HG02678 (cell line): Measurements from ENCODE around the gene GRIK4.
A peak's percentile ranks its signal among the peaks of the same experiment; 100 is the strongest.
"Not testable (repeated sequence)": the region's sequence is repeated elsewhere in the genome, so short reads cannot be mapped to it uniquely, and the experiment has no call there.

Experiments
- ATAC-seq: cut with Tn5 transposase; IDR thresholded peaks from one replicate; pipeline ENCODE4 v1.9.1; 2021; ENCODE audit warnings: mild to moderate bottlenecking, moderate library complexity; ENCODE audit not compliant: unreplicated experiment

Gene GRIK4

GRCh38 chr11:120972621-120973020, 461.1 kb downstream of the GRIK4 start:
- no peak for ATAC-seq

DNA sequence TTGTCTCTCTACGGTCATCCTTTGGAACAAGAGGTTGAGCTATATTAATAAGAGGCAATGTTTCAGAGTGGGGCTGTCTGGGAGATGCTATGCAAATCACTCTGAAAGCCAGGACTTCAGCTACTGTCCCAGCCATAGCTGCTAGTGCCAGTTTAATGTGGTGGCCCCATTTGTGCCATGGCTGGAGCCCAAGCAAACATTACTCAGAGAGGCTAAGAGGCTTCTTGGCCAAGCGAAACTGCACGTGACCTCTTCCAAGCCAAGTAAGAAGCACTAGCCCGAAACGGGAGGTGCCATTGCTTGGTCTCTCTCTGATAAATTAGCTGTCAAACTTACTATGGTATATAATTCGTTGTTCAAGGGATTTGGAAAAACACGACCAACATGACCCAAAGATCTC, 462.0 kb downstream of the GRIK4 start:
- ATAC-seq, result no peak

- no peak for ATAC-seq
Measured at GRCh38 chr11:120974466-120974865, 462.9 kb downstream of the GRIK4 start.

DNA sequence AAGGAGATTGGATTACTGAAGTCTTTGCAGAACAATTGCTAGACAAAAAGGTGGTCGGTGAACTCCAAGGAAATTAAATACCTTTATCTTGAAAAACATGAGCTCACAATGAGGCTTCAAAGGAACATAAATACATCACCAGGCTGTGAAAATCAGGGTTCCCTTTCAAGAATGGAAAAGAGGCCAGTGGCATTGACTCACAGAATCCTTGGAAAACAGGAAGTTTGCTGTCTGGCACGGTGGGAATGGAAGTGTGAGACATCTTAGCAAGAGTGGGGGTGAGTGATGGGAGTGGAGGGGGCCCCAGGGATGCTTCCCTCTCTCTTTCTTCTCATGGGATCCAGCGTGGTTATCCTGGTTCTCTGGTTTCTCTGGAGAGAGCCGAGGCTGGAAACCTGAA, 463.4 kb downstream of the GRIK4 start:
- ATAC-seq, result no peak

GRCh38 chr11:120977266-120978137, 466.0 kb downstream of the GRIK4 start:
- ATAC-seq, result no peak

DNA sequence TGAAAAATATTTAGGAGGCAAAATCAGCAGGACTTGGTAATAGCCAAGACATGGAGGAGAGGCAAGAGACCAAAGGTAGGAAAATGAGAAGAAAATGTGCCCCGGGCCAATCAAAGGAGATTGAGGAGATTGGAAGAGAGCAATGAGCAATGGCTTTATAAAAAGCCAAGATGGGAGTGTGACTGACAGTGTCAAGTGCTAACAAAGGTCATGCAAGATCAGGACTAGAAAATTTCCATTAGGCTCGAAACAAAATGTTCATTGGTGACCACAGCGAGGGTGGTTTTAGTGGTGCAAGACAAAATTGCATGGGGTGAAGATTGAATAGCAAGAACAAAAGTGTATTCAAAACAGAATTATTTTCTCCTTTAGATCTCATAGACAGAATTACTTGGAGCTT, 467.2 kb downstream of the GRIK4 start:
- no peak for ATAC-seq

GRCh38 chr11:120985718-120986569, 474.4 kb downstream of the GRIK4 start:
- peak; percentile 60 for ATAC-seq

GRCh38 chr11:120988603-120989002, 477.1 kb downstream of the GRIK4 start:
- ATAC-seq, result no peak

DNA sequence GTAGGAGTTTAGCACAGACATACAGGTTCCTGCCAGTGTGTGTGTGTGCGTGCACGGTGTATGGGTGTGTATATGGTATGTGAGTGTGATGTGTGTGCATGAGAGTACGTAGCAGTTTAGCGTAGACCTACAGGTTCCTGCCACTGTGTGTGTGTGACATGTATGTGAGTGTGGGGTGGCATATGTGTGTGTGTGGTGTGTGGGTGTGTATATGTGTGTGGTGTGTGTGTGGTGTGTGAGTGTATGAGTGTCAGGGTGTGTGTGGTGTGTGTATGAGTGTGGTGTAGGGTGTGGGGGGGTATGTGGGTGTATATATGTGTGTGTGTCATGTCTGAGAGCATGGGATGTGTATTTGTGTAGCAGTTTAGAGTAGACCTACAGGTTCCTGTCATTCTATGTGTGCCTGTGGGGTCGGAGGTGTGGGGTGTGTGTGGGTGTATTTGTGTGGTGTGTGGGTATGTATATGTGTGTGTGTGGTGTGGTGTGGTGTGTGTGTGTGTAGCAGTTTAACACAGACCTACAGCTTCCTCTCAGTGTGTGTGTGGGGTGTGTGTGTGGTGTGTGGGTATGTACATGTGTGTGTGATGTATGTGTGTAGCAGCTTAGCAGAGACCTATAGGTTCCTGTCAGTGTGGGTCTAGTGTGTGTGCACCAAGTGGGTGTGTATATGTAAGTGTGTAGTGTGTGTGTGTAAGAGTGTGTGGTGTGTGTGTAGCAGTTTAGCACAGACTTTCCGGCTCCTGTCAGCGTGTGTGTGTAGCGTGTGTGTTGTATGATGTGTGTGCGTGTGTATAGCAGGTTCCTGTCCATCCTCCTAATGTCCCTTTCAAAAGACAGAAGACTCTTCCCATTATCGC, 480.5 kb downstream of the GRIK4 start:
- no peak for ATAC-seq

- no peak for ATAC-seq
Measured at GRCh38 chr11:120994091-120994859, 482.7 kb downstream of the GRIK4 start.

DNA sequence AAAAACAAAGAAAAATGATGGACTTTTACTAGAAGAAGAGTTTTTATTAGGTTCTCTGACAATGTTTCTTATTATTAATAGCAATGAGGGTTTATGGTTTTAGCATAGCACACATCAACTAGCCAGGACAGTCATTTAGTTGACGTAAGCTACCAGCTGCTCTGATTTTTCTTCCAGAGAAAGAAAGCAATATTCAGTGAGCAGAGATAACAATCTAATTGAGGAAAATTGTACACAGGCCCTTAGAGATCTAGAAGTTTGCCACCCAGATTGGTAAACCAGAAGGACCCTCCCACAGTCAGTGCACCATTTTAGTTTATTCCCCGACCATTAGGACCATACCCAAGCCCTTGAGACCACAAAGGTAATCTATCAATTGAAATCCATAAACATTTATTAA, 483.6 kb downstream of the GRIK4 start:
- no peak for ATAC-seq

GRCh38 chr11:120996973-120997372, 485.4 kb downstream of the GRIK4 start:
- ATAC-seq, result no peak

DNA sequence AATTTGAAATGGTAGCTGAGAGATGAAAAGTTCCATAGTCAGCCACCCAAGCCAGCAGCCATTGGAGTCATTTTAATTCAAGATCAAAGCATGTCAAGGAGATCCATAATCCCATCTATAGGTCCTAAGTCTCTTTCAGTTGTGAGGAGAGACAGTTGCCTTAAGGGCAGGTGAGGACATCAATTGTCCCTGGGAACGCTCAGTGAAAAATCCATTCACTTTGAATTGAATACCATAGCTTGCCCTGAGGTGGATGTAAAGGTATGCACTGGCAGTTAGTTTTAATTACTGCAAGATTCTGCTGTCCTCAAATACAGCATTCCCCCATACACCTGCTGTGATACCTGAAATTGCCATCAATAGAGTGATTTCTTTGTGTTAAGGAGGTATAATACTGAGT, 487.0 kb downstream of the GRIK4 start:
- ATAC-seq, result no peak

DNA sequence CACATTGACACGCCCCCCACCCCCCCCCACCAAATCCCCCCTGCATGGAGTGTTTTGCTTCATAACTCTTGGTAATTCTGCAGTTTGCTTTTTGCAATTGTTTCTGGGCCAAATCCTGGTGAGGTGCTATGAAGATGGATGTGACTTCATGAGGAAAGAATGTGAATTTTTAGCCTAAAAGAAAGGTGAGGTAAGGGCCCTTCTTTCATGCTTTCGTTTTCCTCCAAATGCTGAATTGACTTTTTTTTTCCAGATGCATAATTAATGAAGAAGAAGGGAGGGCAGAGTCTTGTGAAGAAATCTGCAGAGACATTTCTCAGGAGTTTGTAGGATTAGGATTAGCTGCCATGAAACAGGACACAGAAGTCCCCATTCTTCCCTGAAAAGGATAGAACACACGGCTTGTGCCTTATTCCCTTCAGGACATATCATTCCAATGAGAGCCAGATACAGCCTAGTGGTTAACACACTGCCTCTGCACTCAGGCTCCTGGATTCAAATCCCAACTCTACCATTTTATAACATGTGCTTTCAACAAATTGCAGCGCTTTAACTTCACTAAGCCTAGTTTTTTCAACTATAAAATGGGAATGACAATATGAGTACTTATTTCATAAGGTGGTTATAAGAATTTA, 492.8 kb downstream of the GRIK4 start:
- ATAC-seq, result no peak

GRCh38 chr11:121006922-121007321, 495.4 kb downstream of the GRIK4 start:
- ATAC-seq, result no peak

DNA sequence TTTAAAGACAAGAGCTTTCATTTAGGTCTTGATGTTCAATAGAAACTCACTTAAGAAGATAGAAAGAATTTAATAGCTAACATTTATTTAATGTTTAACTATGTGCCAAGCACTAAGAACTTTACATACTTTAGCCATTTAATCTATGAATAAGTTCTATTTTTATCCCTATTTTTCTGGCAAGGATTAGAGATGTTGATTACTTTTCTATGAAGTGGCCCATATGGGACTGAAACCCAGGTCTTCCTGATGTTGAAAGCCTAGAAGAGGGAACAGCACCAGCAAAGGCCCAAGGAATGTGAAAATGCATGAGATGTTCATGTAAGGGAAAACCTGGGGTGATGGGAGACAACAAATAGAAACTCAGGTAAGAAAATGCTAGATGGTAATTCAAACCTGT, 497.0 kb downstream of the GRIK4 start:
- no peak for ATAC-seq

DNA sequence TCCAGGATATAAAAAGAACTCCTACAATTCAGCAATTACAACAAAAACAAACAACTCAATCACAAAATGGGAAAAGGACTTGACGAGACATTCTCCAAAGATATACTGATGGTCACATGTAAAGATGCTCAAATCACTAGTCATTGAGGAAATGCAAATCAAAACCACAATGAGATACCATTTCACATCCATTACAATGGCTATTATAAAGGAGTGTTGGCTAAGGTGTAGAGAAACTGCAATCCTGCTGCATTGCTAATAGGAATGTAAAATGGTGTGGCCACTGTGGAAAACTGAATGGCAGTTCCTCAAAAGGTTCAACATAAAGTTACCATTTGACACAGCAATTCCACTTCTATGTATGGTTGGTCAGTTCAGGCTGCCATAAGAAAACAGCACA, 500.5 kb downstream of the GRIK4 start:
- ATAC-seq, result no peak

GRCh38 chr11:121018746-121019145, 507.2 kb downstream of the GRIK4 start:
- no peak for ATAC-seq

- not testable (repeated sequence) for ATAC-seq
Measured at GRCh38 chr11:121021718-121022117, 510.2 kb downstream of the GRIK4 start.
